GM18867 (cell line): ENCODE measurements around the gene HPS3.

Experiments used
- ATAC-seq: cut with Tn5 transposase; IDR thresholded peaks from one replicate; pipeline ENCODE4 v1.9.1; 2021; ENCODE audit warnings: mild to moderate bottlenecking, moderate library complexity; ENCODE audit not compliant: unreplicated experiment

The HPS3 gene

DNA sequence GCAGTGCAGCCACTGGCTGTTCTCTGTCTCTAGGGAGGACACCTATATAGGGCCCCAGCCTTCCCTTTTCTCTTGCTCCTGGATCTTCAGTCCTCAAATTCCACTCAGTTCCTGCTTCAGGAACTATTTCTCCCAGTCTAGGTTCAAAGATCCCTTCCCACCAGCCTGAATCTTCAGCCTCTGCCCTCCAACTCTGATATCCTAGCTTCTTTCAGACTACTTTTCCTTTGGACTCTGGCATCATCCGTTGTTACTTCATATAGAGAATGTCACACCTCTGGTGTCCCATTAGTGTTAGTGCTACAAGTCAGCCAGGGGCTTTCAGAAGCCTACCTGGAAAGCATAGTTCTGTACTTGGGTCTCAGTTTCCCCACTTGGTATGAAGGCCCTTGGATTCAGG lies 10.0 kb upstream of the HPS3 start:
- no peak for ATAC-seq

DNA sequence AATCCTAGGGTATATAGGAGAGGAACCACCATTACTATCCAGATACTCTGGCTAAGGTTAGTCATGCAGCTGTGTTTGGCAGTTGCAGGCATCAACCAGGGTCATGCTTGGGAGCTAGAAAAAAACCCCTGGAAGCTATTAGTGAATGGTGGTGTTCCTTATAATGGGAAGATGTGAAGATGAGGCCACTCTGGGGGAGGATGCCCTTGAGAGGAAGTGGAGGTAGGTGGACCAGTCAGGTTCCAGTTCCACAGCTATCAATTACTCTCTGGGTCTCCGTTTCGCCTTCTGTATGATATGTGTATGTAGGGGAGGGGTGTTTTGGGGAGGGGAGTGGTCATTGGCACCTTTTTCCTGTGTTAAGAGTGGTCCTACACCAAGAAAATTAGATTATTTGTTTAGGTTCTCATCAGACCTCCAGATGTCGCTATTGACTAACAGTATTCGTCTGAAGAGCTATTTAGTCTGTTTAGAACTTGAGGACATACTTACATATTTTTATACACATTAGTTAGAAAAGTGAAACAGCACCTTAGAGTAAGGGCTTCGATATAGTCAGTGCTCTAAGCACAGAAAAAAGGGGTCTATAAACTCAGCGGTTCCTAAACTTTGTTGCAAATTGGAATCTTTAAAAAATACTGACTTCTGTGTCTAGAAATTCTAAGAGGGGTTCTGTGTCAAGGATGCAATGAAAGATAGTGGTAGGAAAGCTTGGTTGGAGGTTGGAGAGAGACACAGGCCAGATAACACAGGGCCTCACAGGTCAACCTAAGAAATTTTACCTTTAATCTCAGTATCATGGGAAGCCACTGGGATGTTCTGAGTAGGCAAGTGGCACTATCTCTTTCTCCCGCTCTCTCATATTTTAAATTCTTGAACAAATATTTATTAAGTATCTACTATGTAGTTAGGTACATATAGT lies 9.1 kb upstream of the HPS3 start:
- peak; percentile 70 for ATAC-seq

DNA sequence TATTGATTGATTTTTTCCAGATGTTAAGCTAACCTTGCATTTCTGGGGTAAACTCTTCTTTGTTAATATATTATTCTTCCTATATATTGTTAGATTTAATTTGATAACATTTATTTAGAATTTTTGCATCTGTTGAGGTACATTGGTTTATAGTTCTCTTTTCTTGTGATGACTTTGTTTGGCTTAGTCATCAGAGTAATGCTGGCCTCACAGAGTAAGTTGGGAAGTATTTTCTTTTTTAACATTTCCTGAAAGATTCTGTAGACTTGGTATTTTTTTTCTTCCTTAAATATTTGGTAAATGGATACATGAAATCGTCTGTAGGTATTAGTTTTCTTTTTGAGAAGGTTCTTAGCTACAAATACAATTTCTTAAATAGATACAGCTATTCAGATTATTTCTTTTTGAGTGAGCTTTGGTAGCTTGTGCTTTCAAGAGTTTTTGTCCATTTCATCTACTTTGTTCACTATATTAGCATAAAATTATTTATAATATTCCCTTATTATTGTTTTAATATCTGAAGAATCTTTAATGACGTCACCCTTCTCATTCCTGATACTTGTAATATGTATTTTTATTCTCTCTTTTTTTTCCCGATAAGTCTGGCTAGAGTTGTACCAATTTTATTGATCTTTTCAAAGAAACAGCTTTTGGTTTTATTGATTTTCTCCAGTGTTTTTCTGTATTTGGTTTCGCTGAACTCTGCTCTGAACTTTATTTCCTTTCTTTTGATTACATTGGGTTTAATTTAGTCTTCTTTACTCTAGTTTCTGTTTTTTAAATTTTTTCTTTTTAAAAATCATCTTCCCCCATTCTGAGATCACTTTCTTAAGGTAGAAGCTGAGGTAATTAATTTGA lies 6.5 kb upstream of the HPS3 start:
- no peak for ATAC-seq

DNA sequence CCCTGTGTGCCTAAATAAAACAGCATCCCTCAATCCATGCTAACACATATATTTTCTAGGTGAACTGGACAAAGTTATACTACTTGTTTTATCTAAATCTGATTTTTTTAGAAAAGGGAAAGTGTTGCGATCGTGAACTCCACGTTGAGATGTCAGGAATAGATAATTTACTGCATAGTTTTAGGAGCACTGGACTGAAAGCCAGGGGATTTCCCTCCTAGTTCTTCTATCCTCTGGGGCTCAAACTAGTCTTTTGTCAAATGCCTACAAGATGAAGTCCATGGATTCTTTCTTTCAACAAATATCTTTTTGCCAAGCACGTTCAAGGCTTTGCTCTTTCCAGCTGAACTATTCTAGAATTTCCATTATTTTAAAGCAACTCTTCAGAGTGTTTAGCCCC lies 617 bp upstream of the HPS3 start:
- no peak for ATAC-seq

DNA sequence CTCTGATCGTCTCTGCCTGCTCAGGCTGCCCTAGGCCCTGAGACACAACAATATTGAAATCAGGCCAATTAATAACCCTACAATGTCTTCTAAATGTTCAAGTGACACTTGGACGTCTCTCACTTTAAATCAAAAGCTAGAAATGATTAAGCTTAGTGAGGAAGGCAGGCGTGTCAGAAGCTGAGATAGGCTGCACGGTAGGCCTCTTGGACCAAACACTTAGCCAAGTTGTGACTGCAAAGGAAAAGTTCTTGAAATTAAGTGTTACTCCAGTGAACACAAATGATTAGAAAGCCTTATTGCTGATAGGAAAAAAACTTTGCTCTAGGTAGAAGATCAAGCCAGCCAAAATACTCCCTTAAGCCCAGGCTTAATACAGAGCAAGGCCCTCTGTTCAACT lies 2.2 kb downstream of the HPS3 start:
- ATAC-seq: no peak

DNA sequence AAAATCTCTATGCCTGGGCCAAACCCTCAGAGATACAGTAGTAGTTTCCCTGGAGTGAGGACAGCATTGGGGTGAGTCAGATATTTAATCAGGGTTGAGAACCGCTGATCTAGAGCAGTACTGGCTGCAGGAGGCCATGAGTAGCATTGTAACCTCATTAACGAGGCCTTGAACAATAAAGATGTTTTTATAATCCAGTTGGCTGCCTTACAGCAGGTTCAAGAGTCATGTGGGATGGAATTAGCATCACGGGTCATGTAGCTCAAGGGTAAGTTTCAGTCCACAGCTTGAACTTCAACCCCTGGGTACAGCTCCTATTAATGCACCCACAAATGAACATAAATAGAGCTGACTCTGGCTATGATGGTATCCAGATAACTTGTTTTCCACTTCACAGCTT lies 5.1 kb downstream of the HPS3 start:
- ATAC-seq: no peak

DNA sequence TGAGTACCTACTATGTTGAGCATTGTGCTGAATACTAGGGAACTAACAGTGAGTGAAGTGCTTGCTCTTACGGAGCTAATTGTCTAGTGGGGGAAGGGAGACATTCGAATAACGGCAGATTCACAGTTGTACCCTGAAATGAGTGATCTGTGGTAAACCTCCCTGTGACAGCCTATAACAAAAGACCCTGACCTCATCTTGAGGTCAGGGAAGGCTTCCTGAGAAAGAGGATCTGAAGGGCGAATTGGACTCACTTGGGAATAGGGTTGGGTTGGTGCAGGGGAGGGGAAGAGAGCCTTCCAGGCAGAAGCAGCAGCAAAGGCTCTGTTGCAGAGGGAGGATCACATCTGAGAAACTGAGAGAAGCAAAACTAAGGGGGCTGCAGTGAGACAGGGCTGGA lies 13.2 kb downstream of the HPS3 start:
- no peak for ATAC-seq

DNA sequence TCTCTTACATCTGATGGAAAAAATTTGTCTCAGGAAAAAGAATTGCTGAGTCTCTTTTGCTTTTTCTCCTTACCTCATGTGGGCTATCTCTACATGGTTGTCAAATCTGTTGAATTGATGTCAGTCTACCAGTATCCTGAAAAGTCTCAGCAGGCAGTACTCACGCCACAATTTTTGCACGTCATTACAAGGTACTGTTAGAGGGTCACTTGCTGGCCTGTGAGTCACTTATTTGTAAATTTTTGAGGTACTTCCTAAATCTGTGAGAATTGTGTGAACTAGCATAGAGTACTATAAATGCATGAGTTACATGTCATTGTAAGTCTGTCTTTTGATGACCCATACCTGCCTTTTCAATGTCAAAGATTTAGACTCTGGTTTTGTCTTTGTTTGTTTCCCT lies 15.9 kb downstream of the HPS3 start:
- ATAC-seq: no peak

DNA sequence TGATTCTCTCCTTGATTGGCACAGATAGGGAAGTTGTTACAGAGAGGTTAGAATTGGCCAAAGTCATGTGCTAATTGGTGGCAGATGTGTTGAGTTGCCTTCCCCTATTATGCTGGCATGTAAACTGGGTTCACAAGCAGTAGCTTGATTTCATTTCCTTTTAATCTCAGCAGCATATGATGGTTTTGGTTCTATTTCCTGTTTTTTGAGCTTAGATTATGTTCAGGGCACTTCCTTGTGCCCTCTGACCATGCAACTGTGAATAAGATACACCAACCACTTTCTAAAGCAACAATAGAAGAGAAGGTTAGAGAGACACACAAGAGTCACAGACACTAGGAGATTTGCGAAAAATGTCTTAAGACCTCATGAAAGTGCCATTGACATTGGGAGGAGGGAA lies 16.5 kb downstream of the HPS3 start:
- peak; percentile 92 for ATAC-seq

DNA sequence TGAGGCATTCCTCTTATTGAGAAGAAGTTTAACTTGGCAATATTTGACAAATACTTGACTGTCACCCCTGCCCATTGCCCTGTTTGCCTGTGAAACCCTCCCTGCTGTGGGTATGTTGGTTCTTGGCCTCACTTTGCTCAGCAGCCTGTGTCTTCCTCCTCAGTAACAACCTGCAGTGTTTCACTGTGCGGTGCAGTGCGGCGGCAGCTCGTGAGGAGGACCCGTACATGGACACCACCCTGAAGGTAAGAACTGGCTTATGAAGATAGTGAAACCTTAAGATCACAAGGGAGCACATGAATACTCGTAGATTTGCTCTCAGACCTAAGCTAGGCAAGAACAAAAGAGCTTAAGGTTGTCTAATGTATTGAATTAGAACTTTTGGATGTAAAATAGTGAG lies 21.0 kb downstream of the HPS3 start:
- no peak for ATAC-seq

DNA sequence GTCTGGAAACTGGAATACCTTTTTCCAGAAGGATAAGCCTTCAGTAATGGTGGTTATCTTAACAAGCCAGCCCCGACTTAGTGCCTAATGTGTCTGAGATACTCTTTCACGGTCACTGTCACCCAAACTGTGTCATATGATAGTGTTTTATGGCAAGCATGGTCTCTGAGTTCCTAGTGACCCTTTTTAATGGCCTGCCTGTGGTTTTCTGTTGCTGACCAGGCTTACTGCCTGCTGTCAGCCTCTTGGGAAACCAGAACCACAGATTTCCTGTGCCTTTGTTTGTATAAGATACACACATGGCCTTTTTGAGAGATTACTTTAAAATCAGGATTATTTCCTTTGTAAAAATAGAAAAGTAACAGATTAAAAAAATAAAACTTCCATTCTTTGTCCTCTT lies 22.4 kb downstream of the HPS3 start:
- no peak for ATAC-seq

DNA sequence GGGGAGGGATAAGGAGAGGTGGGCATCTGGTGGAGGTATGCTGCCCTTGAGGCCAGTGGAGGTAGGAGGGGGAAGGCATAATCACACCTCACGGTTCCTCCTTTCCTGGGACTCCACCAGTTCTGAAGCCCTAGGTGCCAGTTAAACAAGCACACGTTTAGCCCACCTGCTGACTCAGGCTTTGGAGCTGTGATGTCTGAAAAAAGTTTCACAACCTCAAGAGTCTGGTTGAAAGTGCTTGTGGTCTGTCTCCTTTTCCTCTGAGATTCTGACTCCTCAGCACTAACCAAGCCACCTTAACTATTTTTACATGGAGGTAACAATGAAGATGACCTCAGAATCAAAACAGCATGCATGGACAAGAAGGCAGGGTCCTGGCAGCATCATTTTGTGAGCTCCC lies 23.0 kb downstream of the HPS3 start:
- peak; percentile 95 for ATAC-seq

DNA sequence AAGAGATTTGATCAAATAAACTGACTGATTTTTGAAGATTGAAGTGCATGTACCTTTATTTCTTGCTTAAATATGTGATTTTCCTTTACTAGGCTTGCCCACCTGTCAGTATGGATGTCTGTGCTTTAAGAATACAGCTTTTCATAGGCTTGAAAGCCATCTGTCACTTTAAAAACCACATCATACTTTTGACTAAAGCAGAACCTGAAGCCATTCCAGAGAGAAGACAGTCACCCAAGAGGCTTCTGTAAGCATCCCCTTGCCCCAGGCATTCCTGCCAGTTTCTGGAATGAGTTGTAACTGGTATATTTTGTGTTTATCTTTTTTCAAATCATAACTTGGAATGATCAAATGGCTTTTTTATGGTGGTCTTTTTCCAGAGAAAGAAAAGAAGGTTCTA lies 24.0 kb downstream of the HPS3 start:
- ATAC-seq: no peak

DNA sequence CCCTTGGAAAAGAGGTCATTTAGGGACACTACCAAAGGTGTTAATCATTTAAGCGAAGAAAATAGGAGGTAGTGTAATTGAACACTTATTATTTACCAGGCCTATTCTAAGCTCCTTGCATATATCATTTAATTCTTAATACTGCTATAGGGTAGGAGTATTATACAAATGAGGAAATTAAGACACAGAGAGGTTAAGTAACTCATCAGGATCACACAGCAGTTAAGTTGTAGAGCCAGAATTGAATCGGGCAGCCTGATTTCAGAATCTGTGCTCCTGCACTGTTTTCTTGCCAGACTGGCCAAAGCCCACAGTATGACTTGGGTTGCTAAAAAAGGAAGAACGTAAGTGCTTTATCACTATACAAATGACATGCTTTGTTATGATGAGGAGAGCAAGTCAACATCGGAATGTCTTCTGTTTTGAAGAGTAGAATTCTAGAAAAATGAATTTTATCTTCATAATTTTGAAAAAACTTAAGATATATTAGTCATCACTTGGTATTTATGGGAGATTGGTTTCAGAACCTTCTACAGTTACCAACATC lies 31.4 kb downstream of the HPS3 start:
- ATAC-seq: no peak

DNA sequence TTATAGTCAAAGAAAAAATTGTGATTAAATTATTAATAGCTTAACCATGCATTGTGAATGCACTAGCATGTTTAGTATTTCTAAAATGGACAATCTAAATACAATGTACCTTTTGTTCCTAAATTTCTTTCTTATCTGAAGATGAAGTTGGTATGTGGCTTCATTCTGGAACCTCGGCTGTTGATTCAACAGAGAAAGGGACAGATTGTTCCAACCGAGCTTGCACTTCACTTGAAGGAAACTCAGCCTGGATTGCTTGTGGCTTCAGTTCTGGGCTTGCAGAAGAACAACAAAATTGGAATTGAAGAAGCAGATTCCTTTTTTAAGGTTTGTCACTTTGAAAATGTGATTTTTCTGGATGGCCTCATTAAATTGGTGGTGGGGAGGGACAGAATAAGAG lies 32.6 kb downstream of the HPS3 start:
- ATAC-seq: no peak

DNA sequence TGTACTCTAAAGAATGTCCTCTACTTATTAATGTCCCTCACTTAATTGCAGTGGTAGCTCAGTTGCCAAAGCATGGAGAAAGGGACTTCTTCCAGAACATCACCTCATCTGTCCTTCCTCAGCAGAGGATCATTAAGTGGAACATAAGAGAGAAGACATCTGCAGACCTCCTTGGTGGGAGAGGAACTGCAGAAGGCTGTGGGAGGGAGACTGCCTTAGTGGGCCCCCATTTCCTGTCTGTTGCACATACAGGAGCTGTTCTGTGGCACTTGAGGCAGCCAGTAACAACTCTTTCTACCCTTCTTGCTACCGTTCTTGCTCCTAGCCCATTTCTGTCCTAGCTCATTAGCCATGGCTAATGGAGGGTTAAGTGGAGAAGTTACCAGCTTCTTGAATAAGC lies 33.6 kb downstream of the HPS3 start:
- no peak for ATAC-seq

DNA sequence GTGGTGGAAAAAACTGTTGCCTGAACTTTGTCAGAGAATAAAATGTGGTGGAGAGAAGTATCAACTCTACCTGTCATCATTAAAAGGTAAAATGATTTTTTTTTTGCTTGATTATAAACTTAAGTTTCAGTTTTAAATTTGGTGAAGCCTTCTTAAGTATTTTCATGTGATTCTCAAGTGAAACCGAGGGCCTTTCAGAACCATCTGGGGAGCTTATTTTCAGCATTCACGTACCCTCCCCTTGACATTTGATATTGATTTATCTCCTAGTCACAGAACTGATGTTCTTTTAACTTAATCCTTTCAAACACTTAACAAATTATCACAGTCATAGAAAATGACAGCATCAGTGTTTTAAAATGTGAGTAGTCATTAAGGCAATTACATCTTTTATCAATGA lies 38.5 kb downstream of the HPS3 start:
- no peak for ATAC-seq

DNA sequence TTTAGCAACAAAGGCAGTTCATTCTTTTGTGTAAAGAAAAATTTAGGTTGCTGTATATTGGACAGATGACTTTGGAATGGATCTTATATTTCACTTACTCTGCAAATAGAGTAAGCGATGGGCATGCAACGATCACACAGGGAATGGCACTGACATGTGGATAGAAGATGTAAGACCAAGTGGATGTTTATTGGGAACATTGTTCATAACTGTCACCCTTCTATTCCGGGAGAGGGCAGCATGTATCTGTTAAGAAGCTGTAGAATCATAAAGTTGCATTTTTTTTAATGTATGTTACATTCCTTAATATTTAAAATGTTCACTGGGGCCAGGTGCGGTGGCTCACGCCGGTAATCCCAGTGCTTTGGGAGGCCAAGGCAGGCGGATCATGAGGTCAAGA lies 41.2 kb downstream of the HPS3 start:
- no peak for ATAC-seq

DNA sequence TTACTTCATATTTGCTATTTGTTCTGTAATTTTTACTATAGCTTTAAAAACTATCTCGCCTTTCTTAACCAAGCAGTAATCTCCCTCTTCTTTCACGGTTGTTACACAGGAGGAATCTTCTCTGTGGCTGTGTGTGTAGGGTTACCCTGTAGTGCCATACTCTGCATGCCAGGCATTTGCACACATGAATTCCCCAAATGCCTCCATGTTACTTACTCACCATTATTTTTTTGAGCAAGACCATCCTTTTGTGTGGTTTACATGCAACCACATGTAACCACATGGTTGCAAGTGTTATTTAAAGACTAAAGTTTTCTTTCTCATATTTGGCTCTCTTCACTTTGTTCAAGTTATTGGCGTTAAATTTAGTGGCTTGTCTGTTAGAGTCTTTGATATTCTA lies 45.5 kb downstream of the HPS3 start:
- peak; percentile 87 for ATAC-seq

DNA sequence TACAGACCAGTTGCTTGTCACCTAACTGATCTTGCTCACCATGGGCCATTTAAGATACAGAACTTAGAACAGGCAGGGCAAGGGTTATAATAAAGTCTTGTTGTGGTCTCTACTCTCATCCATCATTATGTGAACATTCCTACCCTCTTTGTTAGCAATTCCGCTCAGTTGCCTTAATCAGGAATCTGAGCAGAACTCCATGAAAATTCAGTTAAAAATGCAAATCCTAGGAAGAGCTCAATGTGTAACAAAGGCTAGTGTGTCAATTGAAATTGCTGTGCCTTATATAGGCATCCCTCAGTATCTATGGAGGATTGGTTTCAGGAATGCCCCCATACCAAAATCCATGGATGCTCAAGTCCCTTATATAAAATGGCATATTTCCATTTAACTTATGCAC lies 47.7 kb downstream of the HPS3 start:
- ATAC-seq: no peak

DNA sequence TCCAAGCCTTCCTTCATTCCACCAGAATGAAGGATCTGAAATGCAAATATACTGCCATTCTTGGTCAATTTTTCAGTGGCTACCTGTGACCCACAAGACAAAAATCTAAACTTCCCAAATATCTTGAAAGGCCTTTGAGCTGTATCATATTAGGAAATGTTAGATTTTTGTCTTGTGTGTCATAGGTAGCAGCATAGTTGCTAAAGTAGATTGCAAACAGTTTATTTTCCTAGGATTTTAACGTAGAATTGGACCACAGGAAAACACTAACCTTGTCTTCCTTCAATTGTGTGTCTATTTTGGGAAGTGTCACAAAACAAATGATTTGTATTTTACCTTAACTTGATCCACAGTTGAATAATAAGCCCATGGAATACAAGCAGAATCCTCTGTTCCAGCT lies 49.8 kb downstream of the HPS3 start:
- ATAC-seq: no peak

DNA sequence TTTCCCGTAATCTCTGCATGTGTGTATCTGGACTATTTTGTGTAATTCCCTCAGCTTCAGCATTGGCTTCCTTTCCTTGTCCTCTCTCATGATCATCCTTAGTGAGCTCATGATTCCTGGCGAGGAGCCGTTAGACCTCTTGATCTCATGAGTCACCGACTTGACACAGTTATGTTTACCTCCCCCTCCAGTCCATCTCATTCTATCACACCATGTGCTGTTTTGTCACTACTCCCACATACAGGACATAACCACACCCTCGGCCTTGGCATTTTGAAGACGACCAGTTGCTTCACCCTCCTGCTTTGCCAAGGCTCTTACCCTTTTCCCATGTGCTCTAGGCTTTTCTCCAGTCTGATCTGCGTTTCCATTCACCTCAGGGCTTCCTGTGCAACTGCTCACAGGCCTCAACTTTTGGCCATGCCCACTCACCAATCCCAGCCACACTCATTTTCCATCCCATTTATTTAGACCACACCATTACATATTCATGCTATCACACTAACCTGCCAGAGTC lies 50.7 kb downstream of the HPS3 start:
- no peak for ATAC-seq
